ENCODE data around the gene SLC6A19. TPM values are rescaled to one million over a fixed set of nuclear protein-coding genes. Genes with fewer than 3 reads are reported as not detected.

SLC6A19 gene
- total and polyA plus RNA-seq, 4 donors = 0.06 TPM; not detected in 3

DNA sequence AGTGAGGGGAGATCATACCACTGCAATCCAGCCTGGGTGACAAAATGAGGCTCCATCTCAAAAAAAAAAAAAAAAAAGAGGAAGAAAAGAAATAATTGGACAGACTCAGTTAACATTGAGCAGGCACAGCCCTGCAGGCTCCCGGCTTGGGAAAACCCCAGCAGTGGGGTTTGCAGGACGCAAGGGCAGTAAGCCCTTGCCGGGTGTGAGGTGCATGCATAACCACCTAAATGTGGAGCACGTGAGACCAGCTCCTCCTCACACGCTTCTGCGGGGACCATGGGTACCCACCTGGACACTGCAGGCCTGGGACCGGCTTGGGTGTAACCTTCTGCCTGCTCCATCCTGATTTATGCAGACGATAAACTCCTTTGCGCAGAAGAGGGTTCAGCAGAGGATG lies 19.0 kb downstream of the SLC6A19 start:
- Histone ChIP-seq H3K9me3 (ENCODE audit: control insufficient read depth in 4 of 4, insufficient read depth in 3 of 4, low read length in 3 of 4) (peaks cover 0 to 8% (median 0%) of the 10 kb centered on the region in 4 donors), H3K9ac (ENCODE audit: insufficient read depth in 1 of 2, low read length in 2 of 2) (no peak overlapping the region), H3K36me3 (ENCODE audit: control insufficient read depth in 4 of 4, insufficient read depth in 4 of 4, low read length in 4 of 4) (no peaks in the 10 kb centered on the region), H3K27me3 (ENCODE audit: control insufficient read depth in 3 of 3, insufficient read depth in 3 of 3, low read length in 2 of 3) (no peaks in the 10 kb centered on the region), H3K4me3 (no peak overlapping the region), H3K27ac (ENCODE audit: low read depth in 1 of 2, low read length in 1 of 2) (no peak overlapping the region), H3K4me1 (ENCODE audit: control insufficient read depth in 5 of 5, insufficient read depth in 5 of 5, low read length in 5 of 5) (no peaks in the 10 kb centered on the region)
- WGBS, 2 donors = 89 to 90% methylated on average over 9 of the region's 9 CpGs
- TF ChIP-seq, protein P1, sequence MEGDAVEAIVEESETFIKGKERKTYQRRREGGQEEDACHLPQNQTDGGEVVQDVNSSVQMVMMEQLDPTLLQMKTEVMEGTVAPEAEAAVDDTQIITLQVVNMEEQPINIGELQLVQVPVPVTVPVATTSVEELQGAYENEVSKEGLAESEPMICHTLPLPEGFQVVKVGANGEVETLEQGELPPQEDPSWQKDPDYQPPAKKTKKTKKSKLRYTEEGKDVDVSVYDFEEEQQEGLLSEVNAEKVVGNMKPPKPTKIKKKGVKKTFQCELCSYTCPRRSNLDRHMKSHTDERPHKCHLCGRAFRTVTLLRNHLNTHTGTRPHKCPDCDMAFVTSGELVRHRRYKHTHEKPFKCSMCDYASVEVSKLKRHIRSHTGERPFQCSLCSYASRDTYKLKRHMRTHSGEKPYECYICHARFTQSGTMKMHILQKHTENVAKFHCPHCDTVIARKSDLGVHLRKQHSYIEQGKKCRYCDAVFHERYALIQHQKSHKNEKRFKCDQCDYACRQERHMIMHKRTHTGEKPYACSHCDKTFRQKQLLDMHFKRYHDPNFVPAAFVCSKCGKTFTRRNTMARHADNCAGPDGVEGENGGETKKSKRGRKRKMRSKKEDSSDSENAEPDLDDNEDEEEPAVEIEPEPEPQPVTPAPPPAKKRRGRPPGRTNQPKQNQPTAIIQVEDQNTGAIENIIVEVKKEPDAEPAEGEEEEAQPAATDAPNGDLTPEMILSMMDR (IDR thresholded peaks at IDR 0.05; ENCODE audit: control extremely low read depth, extremely low read depth) = no peak
- no peak for ATAC-seq (ENCODE audit: insufficient read depth, low FRiP score)
- no peak for DNase-seq

- 91 to 92% methylated on average over 19 of the region's 19 CpGs for WGBS, 2 donors
- DNase-seq = no peak
These were observed 19.4 kb downstream of the SLC6A19 start for GRCh38 chr5:1220831-1221230.

DNA sequence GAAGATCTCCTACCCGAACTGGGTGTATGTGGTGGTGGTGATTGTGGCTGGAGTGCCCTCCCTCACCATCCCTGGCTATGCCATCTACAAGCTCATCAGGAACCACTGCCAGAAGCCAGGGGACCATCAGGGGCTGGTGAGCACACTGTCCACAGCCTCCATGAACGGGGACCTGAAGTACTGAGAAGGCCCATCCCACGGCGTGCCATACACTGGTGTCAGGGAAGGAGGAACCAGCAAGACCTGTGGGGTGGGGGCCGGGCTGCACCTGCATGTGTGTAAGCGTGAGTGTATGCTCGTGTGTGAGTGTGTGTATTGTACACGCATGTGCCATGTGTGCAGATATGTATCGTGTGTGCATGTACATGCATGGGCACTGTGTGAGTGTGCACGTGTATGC lies 20.3 kb downstream of the SLC6A19 start:
- TF ChIP-seq, protein P1 (IDR thresholded peaks at IDR 0.05; ENCODE audit: control extremely low read depth, extremely low read depth) = no peak
- ATAC-seq (ENCODE audit: insufficient read depth, low FRiP score) (no peak), DNase-seq (no peak)
- Histone ChIP-seq H3K4me3 (no peak overlapping the region), H3K9ac (ENCODE audit: insufficient read depth in 1 of 2, low read length in 2 of 2) (no peak overlapping the region), H3K27me3 (ENCODE audit: control insufficient read depth in 3 of 3, insufficient read depth in 3 of 3, low read length in 2 of 3) (no peaks in the 10 kb centered on the region), H3K9me3 (ENCODE audit: control insufficient read depth in 4 of 4, insufficient read depth in 3 of 4, low read length in 3 of 4) (peaks cover 0 to 2% (median 0%) of the 10 kb centered on the region in 4 donors), H3K4me1 (ENCODE audit: control insufficient read depth in 5 of 5, insufficient read depth in 5 of 5, low read length in 5 of 5) (no peaks in the 10 kb centered on the region), H3K27ac (ENCODE audit: low read depth in 1 of 2, low read length in 1 of 2) (no peak overlapping the region), H3K36me3 (ENCODE audit: control insufficient read depth in 4 of 4, insufficient read depth in 4 of 4, low read length in 4 of 4) (no peaks in the 10 kb centered on the region)
- 91 to 94% methylated on average over 10 of the region's 10 CpGs for WGBS, 2 donors

More at GRCh38 chr5:1220831-1221230, 19.4 kb downstream of the SLC6A19 start:
- no peaks in the 10 kb centered on the region for H3K27me3 ChIP-seq (ENCODE audit: control insufficient read depth in 3 of 3, insufficient read depth in 3 of 3, low read length in 2 of 3)
- H3K4me3 ChIP-seq = no peak overlapping the region
- no peak overlapping the region for H3K27ac ChIP-seq (ENCODE audit: low read depth in 1 of 2, low read length in 1 of 2)
- no peaks in the 10 kb centered on the region for H3K4me1 ChIP-seq (ENCODE audit: control insufficient read depth in 5 of 5, insufficient read depth in 5 of 5, low read length in 5 of 5)
- TF ChIP-seq, protein P1 (IDR thresholded peaks at IDR 0.05; ENCODE audit: control extremely low read depth, extremely low read depth) = no peak
- ATAC-seq (ENCODE audit: insufficient read depth, low FRiP score) = no peak
- peaks cover 0 to 3% (median 0%) of the 10 kb centered on the region in 4 donors for H3K9me3 ChIP-seq (ENCODE audit: control insufficient read depth in 4 of 4, insufficient read depth in 3 of 4, low read length in 3 of 4)
- H3K9ac ChIP-seq (ENCODE audit: insufficient read depth in 1 of 2, low read length in 2 of 2) = no peak overlapping the region
- no peaks in the 10 kb centered on the region for H3K36me3 ChIP-seq (ENCODE audit: control insufficient read depth in 4 of 4, insufficient read depth in 4 of 4, low read length in 4 of 4)

DNA sequence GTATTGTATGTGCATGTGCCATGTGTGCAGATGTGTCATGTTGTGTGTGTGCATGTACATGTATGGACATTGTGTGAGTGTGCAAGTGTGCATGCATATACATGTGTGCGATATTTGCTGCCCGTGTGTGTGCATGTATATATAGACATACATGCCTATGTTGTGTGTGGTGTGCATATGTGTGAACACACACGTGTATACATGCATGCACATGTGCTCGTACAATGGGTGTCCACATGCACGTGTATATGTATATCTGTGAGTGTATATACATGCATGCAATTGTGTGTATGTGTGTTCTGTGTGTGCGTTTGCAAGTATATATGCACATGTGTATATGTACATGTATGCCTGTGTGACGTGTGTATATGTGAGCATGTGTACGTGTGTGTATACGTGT lies 20.8 kb downstream of the SLC6A19 start:
- TF ChIP-seq, protein P1 (IDR thresholded peaks at IDR 0.05; ENCODE audit: control extremely low read depth, extremely low read depth) = no peak
- DNase-seq (no peak), ATAC-seq (ENCODE audit: insufficient read depth, low FRiP score) (no peak)
- no peak overlapping the region for H3K27ac ChIP-seq (ENCODE audit: low read depth in 1 of 2, low read length in 1 of 2)
- H3K4me1 ChIP-seq (ENCODE audit: control insufficient read depth in 5 of 5, insufficient read depth in 5 of 5, low read length in 5 of 5) = no peaks in the 10 kb centered on the region
- H3K27me3 ChIP-seq (ENCODE audit: control insufficient read depth in 3 of 3, insufficient read depth in 3 of 3, low read length in 2 of 3) = no peaks in the 10 kb centered on the region
- 95 to 98% methylated on average over 9 of the region's 9 CpGs for WGBS, 2 donors
- no peak overlapping the region for H3K9ac ChIP-seq (ENCODE audit: insufficient read depth in 1 of 2, low read length in 2 of 2)
- no peak overlapping the region for H3K4me3 ChIP-seq
- peaks cover 0 to 2% (median 0%) of the 10 kb centered on the region in 4 donors for H3K9me3 ChIP-seq (ENCODE audit: control insufficient read depth in 4 of 4, insufficient read depth in 3 of 4, low read length in 3 of 4)
- no peaks in the 10 kb centered on the region for H3K36me3 ChIP-seq (ENCODE audit: control insufficient read depth in 4 of 4, insufficient read depth in 4 of 4, low read length in 4 of 4)

All from lung (tissue), 12 donors.